Neural cell (in vitro differentiated cells): Measurements from ENCODE around the gene DNAJB9.

ENCODE experiments used
- CTCF ChIP-seq: fragments of 450-650 bp; IDR thresholded peaks from 2 replicates; pipeline ENCODE4 v1.5.1; 2014; ENCODE audit warnings: antibody characterized with exemption, mild to moderate bottlenecking, moderate library complexity; ENCODE audit not compliant: poor library complexity, severe bottlenecking
- EP300 ChIP-seq: fragments of 450-650 bp; conservative IDR thresholded peaks from 2 replicates; pipeline ENCODE4 v1.6.1; 2014; ENCODE audit warnings: antibody characterized with exemption, mild to moderate bottlenecking, moderate library complexity; ENCODE audit not compliant: poor library complexity, severe bottlenecking
- EZH2 ChIP-seq: fragments of 200-600, 300-800 bp; shearing (Covaris generic), sonication (generic); IDR thresholded peaks from 2 replicates; pipeline ENCODE4 v1.6.1; 2014; ENCODE audit warnings: antibody characterized with exemption, low read length, borderline replicate concordance, mild to moderate bottlenecking; ENCODE audit not compliant: insufficient read depth, poor library complexity, severe bottlenecking
- MXI1 ChIP-seq: fragments of 450-650 bp; conservative IDR thresholded peaks from 2 replicates; pipeline ENCODE4 v1.6.1; 2014; ENCODE audit warnings: antibody characterized with exemption, mild to moderate bottlenecking; ENCODE audit not compliant: poor library complexity, severe bottlenecking
- POLR2AphosphoS5 ChIP-seq: IDR thresholded peaks from 2 replicates; pipeline ENCODE4 v1.6.1; 2012

- TF ChIP-seq EZH2 (no peak), CTCF (no peak), MXI1 (no peak), POLR2AphosphoS5 (peak; percentile 96), EP300 (peak; percentile 91)
Measured at GRCh38 chr7:108598153-108598552, 28.5 kb downstream of the DNAJB9 start.
